ENCODE data around the gene PIP5K1B. TPM values are rescaled to one million over a fixed set of nuclear protein-coding genes. Genes with fewer than 3 reads are reported as not detected.
A peak's percentile ranks its signal among the peaks of the same experiment; 100 is the strongest.

Gene PIP5K1B
- total RNA-seq, 4 donors from 2014 or later, result 0.29 to 8.2 (median 4.1) TPM

DNA sequence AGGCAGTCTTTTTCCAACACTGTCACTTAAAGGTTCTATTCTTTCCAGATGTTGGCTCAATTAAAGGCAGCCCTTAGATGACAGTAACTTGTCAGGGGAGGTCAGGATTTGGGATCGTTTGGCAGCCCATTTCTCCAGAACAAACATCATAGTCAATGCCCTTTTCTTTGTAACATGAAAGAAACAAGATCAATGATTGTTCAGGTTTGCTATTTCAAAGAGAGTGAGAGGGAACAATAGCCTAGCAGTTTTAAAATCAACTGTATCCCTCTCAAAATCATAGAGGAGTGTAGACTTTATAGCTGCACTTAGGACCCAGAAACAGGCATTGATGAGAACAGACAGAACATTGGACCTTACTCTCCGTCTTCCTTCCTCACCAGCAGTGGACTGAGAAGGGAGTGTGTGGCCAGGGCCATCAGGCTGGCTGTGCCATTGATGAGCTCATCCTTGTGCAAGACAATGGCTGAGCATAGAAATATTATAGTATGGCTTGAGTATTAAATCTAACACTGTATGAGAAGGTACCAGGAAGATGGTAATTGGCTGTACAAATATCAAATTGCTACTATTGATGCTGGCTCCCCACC is 130.0 kb downstream of the PIP5K1B start:
- no peaks in the 10 kb centered on the region for H3K4me1 ChIP-seq
- no peak overlapping the region for H3K4me3 ChIP-seq
- H3K36me3 ChIP-seq, result no peaks in the 10 kb centered on the region
- H3K27ac ChIP-seq, result no peak overlapping the region
- no peak for DNase-seq
- TF ChIP-seq, protein P1, sequence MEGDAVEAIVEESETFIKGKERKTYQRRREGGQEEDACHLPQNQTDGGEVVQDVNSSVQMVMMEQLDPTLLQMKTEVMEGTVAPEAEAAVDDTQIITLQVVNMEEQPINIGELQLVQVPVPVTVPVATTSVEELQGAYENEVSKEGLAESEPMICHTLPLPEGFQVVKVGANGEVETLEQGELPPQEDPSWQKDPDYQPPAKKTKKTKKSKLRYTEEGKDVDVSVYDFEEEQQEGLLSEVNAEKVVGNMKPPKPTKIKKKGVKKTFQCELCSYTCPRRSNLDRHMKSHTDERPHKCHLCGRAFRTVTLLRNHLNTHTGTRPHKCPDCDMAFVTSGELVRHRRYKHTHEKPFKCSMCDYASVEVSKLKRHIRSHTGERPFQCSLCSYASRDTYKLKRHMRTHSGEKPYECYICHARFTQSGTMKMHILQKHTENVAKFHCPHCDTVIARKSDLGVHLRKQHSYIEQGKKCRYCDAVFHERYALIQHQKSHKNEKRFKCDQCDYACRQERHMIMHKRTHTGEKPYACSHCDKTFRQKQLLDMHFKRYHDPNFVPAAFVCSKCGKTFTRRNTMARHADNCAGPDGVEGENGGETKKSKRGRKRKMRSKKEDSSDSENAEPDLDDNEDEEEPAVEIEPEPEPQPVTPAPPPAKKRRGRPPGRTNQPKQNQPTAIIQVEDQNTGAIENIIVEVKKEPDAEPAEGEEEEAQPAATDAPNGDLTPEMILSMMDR (IDR thresholded peaks at IDR 0.05), result no peak
- no peak for TF ChIP-seq POLR2A (IDR thresholded peaks at IDR 0.05)
- no peaks in the 10 kb centered on the region for H3K27me3 ChIP-seq
- H3K9me3 ChIP-seq, result no peaks in the 10 kb centered on the region
- intact Hi-C loops (cut with DNase I; ENCODE audit: low total_unique reads), result no loop called here

DNA sequence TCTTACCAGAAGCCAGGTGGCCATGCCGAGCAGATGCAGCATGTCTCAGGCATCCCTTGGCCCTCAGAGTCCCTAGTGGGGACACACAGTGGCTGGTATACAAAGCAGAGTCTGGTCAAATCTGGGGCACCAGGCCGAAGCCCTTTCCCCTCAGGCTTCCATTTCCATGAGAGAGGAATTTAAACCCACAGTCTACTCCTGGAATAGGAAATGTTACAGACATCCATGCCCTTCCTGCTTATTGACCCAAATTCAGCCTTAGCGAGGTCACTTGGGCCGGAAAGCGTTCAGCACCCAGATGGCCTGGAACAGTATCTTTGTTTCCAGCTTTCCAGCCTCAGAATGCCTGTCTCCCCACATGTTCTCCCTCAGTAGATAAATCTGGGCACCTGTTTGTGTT is 131.7 kb downstream of the PIP5K1B start:
- no peaks in the 10 kb centered on the region for H3K9me3 ChIP-seq
- no peak overlapping the region for H3K4me3 ChIP-seq
- no peaks in the 10 kb centered on the region for H3K36me3 ChIP-seq
- intact Hi-C loops (cut with DNase I; ENCODE audit: low total_unique reads), result no loop called here
- TF ChIP-seq, protein P1 (IDR thresholded peaks at IDR 0.05), result no peak
- no peak for TF ChIP-seq POLR2A (IDR thresholded peaks at IDR 0.05)
- H3K4me1 ChIP-seq, result no peaks in the 10 kb centered on the region
- no peak overlapping the region for H3K27ac ChIP-seq
- no peak for DNase-seq
- H3K27me3 ChIP-seq, result no peaks in the 10 kb centered on the region

DNA sequence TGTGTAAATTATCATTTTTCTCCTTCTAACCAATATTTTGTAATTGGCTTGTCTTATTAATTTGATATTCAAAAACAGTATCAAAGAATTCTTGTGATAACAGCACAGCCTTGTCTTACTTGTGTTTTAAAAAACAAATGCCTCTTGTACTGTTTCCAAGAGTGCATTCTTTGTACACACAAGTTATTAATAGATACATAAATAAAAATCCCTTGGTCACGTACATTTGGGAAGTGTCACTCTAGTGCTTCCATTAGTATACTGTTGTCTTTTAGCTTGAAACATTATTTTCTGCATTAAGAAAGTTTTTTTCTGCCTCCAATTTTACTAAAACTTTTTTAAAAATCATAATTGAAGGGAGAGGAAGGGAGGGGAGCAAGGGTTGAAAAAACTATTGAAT is 133.2 kb downstream of the PIP5K1B start:
- no peak for DNase-seq
- TF ChIP-seq POLR2A (IDR thresholded peaks at IDR 0.05), result no peak
- TF ChIP-seq, protein P1 (IDR thresholded peaks at IDR 0.05), result no peak
- Histone ChIP-seq H3K4me1 (no peaks in the 10 kb centered on the region), H3K27ac (no peak overlapping the region), H3K27me3 (no peaks in the 10 kb centered on the region), H3K9me3 (no peaks in the 10 kb centered on the region), H3K4me3 (no peak overlapping the region), H3K36me3 (no peaks in the 10 kb centered on the region)
- intact Hi-C loops (cut with DNase I; ENCODE audit: low total_unique reads), result no loop called here

DNA sequence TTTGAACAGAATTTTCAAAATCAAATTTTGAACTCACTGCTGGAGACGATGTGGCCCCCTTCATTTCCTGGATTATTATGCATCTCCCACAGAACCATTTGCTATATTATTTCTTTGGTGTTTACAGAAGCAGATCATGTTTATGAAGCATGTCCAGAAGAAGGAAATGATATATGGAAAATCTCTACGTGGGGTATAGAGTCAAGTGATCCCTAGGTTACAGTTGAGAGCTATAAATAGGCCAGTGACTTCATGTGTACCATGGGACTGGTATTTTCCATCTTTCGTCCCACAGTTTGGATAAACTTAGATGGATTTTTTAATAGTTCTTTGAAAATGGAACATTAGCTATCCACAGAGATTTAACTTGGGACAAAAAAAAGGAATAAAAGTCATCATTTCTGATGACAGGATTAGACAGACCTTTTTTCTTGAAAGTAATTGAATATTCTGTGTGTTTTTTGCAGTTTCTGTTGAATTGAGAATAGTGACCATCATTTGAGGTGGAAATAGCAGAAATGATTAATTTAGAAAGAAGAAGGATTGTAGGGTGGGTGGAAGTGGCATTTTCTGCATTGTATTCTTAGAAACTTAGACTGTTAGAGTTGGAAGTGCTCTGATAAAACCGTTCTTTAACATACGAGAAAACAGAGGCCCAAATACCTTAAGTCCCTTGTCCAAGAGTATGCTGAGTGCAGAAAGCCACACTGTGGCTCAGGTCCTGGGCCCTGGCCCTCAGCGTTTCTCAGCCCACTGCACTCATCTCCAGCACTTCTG is 136.4 kb downstream of the PIP5K1B start:
- H3K9me3 ChIP-seq, result no peaks in the 10 kb centered on the region
- H3K4me3 ChIP-seq, result no peak overlapping the region
- TF ChIP-seq POLR2A (IDR thresholded peaks at IDR 0.05), result no peak
- TF ChIP-seq, protein P1 (IDR thresholded peaks at IDR 0.05), result no peak
- peak overlapping the region in 1 of 2 donors; percentile 26 for H3K27ac ChIP-seq
- no peak for DNase-seq
- no peaks in the 10 kb centered on the region for H3K36me3 ChIP-seq
- no peaks in the 10 kb centered on the region for H3K4me1 ChIP-seq
- no peaks in the 10 kb centered on the region for H3K27me3 ChIP-seq
- intact Hi-C loops (cut with DNase I; ENCODE audit: low total_unique reads), result no loop called here

DNA sequence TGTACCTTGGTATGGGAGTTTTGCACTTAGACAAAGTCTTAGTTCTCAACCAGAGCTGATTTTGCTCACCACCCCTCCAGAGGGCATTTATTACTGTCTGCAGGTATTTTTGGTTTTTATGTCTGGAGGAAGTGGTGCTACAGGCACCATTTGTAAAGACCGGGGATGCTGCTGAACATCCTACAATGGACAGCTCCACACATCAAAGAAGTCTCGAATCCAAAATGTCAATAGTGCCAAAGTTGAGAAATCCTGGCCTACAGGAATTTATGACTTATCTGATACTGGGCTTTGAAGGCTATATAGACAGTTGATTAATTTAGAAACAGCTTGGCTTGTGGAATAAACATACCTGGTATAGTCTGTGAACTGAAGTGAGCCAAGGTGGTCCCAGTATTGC is 137.5 kb downstream of the PIP5K1B start:
- no peak overlapping the region for H3K27ac ChIP-seq
- no peak for DNase-seq
- no peak for TF ChIP-seq POLR2A (IDR thresholded peaks at IDR 0.05)
- TF ChIP-seq, protein P1 (IDR thresholded peaks at IDR 0.05), result no peak
- no peaks in the 10 kb centered on the region for H3K9me3 ChIP-seq
- no peak overlapping the region for H3K4me3 ChIP-seq
- H3K4me1 ChIP-seq, result no peaks in the 10 kb centered on the region
- intact Hi-C loops (cut with DNase I; ENCODE audit: low total_unique reads), result no loop called here
- H3K27me3 ChIP-seq, result no peaks in the 10 kb centered on the region
- no peaks in the 10 kb centered on the region for H3K36me3 ChIP-seq

Data from uterus (tissue), 4 donors.